Liver (tissue), 3 donors: ENCODE results near the gene HIRIP3.

Experiments used
- FOXA1 ChIP-seq: IDR thresholded peaks from 2 replicates; pipeline ENCODE4 v1.6.1; 2016; ENCODE audit warnings: antibody characterized with exemption
- GABPA ChIP-seq, 2 donors: IDR thresholded peaks in 1 of 2; conservative IDR thresholded peaks in 1 of 2; 2 replicates each; pipeline ENCODE4 v1.6.1; 2016; ENCODE audit warnings: antibody characterized with exemption in 2 of 2, mild to moderate bottlenecking in 1 of 2, moderate library complexity in 1 of 2
- HNF4G ChIP-seq: IDR thresholded peaks from 2 replicates; pipeline ENCODE4 v1.6.1; 2016; ENCODE audit warnings: antibody characterized with exemption
- JUND ChIP-seq, 2 donors: IDR thresholded peaks; 2 replicates each; pipeline ENCODE4 v1.6.1; 2016; ENCODE audit warnings: antibody characterized with exemption in 2 of 2
- RAD21 ChIP-seq, 2 donors: IDR thresholded peaks; 2 replicates each; pipeline ENCODE4 v1.6.1; 2016; ENCODE audit warnings: antibody characterized with exemption in 2 of 2, mild to moderate bottlenecking in 2 of 2
- SP1 ChIP-seq: IDR thresholded peaks from 2 replicates; pipeline ENCODE4 v1.6.1; 2018; ENCODE audit warnings: antibody characterized with exemption, mild to moderate bottlenecking
- TAF1 ChIP-seq: conservative IDR thresholded peaks from 2 replicates; pipeline ENCODE4 v1.6.1; 2016; ENCODE audit warnings: antibody characterized with exemption, mild to moderate bottlenecking
- YY1 ChIP-seq: IDR thresholded peaks from 2 replicates; pipeline ENCODE4 v1.6.1; 2016; ENCODE audit warnings: antibody characterized with exemption, mild to moderate bottlenecking
- TF ChIP-seq, protein P1 (sequence below): fragments of 150-350 bp; IDR thresholded peaks from 2 replicates; pipeline ENCODE4 v1.5.1; 2017; ENCODE audit warnings: improper control_type of control experiment, low read depth, low read length; ENCODE audit not compliant: missing input control
- TF ChIP-seq, protein P2 (sequence below): IDR thresholded peaks from 2 replicates; pipeline ENCODE4 v1.6.1; 2016; ENCODE audit warnings: antibody characterized with exemption
- TF ChIP-seq, protein P3 (sequence below): IDR thresholded peaks from 2 replicates; pipeline ENCODE4 v1.6.1; 2016; ENCODE audit warnings: antibody characterized with exemption
- TF ChIP-seq, protein P4 (sequence below): IDR thresholded peaks from 2 replicates; pipeline ENCODE4 v1.6.1; 2016; ENCODE audit warnings: antibody characterized with exemption, mild to moderate bottlenecking
- TF ChIP-seq, protein P5 (sequence below): IDR thresholded peaks from 2 replicates; pipeline ENCODE4 v1.6.1; 2016; ENCODE audit warnings: antibody characterized with exemption
- donor health status: healthy.
- donor health status: healthy.

DNA sequence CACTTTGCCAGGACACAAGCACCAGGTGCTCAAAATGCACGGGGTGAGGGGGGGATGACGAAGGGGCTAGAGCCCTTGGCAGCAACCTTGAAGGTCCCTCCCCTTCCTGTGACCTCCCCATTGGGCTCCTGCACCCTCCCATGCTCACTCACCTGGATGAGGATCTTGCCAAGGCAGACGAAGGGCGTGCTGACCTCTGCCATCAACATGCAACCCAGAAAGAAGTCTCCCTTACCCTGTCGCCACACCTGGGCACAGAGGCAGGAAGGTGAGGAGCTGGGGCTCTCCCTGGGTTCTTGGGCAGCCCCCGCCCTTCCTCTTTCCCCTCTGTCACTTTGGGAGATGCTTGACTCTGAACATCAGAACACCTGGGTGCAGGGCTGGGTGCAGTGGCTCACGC, 30.2 kb upstream of the HIRIP3 start:
- TF ChIP-seq, protein P1, sequence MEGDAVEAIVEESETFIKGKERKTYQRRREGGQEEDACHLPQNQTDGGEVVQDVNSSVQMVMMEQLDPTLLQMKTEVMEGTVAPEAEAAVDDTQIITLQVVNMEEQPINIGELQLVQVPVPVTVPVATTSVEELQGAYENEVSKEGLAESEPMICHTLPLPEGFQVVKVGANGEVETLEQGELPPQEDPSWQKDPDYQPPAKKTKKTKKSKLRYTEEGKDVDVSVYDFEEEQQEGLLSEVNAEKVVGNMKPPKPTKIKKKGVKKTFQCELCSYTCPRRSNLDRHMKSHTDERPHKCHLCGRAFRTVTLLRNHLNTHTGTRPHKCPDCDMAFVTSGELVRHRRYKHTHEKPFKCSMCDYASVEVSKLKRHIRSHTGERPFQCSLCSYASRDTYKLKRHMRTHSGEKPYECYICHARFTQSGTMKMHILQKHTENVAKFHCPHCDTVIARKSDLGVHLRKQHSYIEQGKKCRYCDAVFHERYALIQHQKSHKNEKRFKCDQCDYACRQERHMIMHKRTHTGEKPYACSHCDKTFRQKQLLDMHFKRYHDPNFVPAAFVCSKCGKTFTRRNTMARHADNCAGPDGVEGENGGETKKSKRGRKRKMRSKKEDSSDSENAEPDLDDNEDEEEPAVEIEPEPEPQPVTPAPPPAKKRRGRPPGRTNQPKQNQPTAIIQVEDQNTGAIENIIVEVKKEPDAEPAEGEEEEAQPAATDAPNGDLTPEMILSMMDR = no peak
- TF ChIP-seq, protein P2, sequence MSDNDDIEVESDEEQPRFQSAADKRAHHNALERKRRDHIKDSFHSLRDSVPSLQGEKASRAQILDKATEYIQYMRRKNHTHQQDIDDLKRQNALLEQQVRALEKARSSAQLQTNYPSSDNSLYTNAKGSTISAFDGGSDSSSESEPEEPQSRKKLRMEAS = no peak
- no peak for TF ChIP-seq JUND (IDR thresholded peaks at IDR 0.05)
- TF ChIP-seq RAD21 (IDR thresholded peaks at IDR 0.05) = no peak
- TF ChIP-seq FOXA1 = no peak
- TF ChIP-seq YY1 = no peak
- TF ChIP-seq, protein P3, sequence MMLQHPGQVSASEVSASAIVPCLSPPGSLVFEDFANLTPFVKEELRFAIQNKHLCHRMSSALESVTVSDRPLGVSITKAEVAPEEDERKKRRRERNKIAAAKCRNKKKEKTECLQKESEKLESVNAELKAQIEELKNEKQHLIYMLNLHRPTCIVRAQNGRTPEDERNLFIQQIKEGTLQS = no peak
- TF ChIP-seq, protein P4, sequence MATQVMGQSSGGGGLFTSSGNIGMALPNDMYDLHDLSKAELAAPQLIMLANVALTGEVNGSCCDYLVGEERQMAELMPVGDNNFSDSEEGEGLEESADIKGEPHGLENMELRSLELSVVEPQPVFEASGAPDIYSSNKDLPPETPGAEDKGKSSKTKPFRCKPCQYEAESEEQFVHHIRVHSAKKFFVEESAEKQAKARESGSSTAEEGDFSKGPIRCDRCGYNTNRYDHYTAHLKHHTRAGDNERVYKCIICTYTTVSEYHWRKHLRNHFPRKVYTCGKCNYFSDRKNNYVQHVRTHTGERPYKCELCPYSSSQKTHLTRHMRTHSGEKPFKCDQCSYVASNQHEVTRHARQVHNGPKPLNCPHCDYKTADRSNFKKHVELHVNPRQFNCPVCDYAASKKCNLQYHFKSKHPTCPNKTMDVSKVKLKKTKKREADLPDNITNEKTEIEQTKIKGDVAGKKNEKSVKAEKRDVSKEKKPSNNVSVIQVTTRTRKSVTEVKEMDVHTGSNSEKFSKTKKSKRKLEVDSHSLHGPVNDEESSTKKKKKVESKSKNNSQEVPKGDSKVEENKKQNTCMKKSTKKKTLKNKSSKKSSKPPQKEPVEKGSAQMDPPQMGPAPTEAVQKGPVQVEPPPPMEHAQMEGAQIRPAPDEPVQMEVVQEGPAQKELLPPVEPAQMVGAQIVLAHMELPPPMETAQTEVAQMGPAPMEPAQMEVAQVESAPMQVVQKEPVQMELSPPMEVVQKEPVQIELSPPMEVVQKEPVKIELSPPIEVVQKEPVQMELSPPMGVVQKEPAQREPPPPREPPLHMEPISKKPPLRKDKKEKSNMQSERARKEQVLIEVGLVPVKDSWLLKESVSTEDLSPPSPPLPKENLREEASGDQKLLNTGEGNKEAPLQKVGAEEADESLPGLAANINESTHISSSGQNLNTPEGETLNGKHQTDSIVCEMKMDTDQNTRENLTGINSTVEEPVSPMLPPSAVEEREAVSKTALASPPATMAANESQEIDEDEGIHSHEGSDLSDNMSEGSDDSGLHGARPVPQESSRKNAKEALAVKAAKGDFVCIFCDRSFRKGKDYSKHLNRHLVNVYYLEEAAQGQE = no peak
- TF ChIP-seq GABPA (IDR thresholded peaks at IDR 0.05 in 1 of 2, conservative IDR thresholded peaks at IDR 0.05 in 1 of 2) = no peak
- no peak for TF ChIP-seq SP1
- TF ChIP-seq, protein P5, sequence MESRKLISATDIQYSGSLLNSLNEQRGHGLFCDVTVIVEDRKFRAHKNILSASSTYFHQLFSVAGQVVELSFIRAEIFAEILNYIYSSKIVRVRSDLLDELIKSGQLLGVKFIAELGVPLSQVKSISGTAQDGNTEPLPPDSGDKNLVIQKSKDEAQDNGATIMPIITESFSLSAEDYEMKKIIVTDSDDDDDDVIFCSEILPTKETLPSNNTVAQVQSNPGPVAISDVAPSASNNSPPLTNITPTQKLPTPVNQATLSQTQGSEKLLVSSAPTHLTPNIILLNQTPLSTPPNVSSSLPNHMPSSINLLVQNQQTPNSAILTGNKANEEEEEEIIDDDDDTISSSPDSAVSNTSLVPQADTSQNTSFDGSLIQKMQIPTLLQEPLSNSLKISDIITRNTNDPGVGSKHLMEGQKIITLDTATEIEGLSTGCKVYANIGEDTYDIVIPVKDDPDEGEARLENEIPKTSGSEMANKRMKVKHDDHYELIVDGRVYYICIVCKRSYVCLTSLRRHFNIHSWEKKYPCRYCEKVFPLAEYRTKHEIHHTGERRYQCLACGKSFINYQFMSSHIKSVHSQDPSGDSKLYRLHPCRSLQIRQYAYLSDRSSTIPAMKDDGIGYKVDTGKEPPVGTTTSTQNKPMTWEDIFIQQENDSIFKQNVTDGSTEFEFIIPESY = no peak
- no peak for TF ChIP-seq TAF1
- TF ChIP-seq HNF4G = no peak
